Hematopoietic multipotent progenitor cell treated with erythropoietin and hydrocortisone succinate and interleukin-3 and kit ligand, for 6 days (in vitro differentiated cells): ENCODE data around the gene SHISA9.

ENCODE experiments used
- DNase-seq: peaks from one replicate; pipeline ENCODE4 v3.0.0-alpha.2; 2015

The SHISA9 gene

DNA sequence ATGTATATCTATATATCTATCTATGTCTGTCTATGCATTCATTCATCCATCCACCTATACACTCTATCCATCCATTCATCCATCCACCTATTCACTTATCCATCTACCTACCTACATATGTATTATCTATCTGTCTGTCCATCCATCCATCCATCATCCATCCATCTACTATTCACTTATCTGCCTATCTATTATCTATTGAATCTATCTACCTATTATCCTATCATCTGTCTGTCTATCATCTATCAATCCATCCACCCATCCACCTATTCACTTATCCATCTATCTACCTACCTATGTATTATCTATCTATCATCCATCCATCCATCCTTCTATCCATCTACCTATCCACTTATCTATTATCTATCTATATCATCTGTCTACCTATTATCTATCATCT lies 302.3 kb downstream of the SHISA9 start:
- DNase-seq, result no peak

DNA sequence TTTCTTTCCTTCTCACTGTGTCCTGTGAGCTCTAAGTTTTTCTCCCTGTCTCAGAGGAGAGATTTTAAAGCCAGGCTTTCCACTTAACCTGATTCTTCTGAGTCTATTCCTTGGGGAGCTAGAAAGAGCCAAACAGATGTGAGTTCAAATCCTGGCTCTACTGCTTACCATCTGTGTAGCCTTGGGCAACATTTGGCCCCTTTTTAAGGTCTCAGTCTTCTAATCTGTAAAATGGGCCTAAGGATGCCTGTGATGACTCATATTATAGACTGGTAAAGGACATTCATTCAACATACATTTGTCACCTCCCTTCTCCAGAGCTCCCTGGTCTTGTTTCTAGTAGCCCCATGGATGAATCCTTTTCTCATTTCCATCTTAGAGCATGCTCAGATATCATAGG lies 304.0 kb downstream of the SHISA9 start:
- DNase-seq, result no peak

DNA sequence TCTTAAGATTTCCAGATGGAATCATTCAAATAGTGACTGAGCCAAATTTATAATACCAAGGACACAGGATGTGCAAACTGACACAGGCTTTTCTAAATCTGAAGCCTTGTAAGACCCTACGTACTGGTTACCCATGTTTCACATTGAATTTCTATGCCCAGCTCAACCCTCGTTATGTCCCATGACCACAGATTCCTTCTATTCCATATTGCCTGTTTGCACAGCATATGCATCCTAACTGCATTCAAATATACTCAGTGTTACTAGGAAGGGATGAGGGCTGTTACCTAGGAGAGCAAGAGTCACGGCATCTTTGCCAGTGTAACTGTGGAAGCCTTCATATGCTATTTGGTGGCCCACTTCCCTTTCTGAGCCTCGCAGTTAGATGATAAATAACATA lies 305.2 kb downstream of the SHISA9 start:
- no peak for DNase-seq

DNA sequence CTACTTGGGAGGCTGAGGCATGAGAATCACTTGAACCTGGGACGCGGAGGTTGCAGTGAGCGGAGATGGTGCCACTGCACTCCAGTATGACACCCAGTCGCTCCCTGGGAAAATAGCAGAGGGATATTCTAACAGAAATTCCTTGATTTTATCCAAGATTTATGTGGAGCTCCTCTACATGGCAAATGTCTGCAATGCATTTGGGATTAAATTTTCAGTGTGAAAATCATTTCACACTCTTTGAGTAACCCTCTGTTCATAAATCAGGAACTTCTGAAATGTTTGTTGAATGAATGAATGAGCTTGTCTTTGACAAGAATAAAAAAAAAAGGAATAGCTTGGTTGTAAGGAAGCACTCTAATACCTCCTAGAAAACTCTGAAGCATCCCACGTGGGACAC lies 305.8 kb downstream of the SHISA9 start:
- no peak for DNase-seq

DNA sequence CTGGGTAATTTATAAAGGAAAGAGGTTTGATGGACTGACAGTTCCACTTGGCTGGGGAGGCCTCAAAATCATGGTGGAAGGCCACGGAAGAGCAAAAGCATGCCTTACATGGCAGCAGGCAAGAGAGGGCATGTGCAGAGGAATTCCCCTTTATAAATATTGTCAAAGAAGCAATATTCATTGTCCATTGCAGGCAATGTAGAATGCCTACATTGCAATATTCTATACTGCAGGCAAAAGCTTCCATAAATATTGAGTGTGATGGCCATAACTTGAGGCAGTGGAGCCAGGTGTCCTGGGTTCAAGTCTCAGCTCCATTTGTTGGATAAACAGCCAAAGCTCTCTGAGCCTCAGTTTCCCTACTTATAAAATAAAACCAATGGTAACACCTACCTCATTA lies 322.3 kb downstream of the SHISA9 start:
- no peak for DNase-seq

DNA sequence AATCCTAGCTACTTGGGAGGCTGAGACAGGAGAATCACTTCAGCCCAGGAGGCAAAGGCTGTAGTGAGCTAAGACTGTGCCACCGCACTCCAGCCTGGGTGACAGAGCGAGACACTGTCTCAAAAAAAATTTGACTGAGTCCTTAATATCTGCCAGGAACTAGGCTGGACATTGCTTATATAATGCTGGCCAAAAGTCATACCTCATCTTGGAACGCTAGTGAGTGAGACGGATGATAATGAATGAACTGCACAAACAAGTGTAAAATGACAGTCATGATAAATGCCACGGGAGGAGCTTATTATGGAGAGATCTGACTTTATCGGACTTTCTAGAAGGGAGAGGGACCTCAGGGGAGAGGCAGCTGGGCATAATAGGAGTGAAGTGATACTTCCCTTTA lies 327.6 kb downstream of the SHISA9 start:
- no peak for DNase-seq

DNA sequence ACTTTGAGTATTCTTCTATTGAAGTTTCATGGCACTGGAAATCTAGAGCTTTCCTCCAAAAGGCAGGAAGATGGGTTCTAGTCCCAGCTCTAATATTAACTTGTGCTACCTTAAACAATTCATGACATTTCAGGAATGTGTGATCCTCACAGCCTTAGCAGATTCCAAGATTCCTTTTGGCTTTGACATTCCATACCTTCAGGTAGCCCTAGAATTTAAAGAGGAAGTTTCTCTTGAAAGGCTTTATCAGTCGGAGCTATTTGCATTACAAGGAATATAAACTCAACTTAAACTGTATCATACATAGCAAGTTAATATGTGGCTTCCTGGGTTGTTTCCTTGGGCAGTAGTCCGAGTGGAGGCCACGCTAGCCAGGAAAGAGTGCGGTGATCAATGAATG lies 330.0 kb downstream of the SHISA9 start:
- DNase-seq, result no peak

DNA sequence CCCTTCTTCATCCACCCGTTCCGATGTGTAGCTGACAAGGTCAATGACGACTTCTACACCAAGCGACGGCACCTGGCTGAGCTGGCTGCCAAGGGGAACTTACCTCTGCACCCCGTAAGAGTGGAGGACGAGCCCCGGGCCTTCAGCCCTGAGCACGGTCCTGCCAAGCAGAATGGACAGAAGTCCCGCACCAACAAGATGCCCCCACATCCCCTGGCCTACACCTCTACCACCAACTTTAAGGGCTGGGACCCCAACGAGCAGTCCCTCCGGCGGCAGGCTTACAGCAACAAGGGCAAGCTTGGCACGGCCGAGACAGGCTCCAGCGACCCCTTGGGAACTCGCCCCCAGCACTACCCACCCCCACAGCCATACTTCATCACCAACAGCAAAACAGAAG lies 333.6 kb downstream of the SHISA9 start:
- DNase-seq, result no peak

DNA sequence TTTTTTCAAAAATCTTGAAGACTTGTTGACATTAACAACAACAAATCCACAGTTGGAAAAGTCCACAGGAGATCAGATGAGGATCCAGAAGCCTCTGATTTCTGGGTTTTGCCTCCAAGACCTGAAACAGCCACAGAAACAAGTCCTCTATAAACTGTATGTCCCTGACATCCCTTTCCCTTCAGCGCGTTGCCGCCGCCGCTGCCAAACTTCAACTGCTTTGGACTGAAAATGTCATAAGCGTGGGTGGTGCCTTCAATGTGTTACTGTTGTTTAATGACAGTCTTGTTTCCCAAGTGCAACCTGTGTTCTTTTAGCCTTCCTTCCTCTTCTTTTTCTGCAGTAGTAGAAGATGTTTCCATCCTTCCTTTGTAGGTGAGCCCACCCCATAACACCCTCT lies 334.9 kb downstream of the SHISA9 start:
- DNase-seq, result no peak

DNA sequence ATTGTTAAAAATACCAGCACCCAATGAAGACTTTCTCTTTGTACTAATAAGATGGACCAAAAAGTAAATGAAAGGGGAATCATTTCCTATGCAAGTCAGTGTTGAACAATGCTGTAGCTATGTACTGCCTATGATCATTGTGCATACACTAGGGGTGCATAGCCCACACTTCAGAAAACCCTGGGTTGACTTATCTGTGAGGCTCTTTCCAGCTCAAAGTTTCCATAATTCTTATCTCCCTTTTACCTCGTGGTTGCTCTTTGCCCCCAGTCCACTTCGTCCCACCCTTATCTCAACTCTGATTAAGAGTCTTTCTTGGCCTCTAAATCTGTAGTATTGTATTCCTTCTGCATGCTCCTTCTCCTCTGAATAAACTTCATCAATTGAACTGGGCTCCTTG lies 336.8 kb downstream of the SHISA9 start:
- DNase-seq, result no peak

DNA sequence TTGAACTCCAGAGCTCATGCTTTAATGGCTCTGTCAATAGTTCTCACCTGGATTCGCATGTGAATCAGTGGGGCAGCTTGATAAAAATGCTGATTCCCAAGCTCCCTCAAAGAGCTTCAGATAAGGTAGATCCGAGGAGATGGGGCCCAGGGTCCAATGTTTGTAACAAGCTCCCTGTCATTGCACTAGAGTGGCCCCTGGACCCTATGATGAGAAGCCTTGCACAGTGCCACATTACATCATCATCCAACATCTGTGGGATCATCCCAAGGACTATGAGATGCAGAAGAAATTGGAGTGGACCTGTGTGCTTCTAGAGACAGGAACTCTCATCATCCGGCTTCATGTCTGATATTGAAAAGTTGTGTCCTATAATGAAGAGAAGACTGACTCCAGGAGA lies 340.8 kb downstream of the SHISA9 start:
- DNase-seq, result no peak

DNA sequence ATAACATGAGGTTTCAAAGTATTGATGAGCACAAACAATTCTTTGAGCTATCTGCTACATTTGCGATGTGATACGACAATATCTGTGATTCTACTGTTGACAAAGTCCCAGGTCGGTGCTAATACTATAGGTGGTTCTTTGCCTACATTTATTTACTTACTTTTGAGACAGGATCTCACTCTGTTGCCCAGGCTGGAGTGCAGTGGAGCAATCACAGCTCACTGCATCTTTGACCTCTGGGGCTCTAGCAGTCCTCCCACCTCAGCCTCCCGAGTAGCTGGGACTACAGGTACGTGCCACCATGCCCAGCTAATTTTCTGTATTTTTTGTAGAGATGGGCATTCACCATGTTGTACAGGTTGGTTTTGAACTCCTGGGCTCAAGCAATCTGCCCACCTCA lies 343.4 kb downstream of the SHISA9 start:
- no peak for DNase-seq

DNA sequence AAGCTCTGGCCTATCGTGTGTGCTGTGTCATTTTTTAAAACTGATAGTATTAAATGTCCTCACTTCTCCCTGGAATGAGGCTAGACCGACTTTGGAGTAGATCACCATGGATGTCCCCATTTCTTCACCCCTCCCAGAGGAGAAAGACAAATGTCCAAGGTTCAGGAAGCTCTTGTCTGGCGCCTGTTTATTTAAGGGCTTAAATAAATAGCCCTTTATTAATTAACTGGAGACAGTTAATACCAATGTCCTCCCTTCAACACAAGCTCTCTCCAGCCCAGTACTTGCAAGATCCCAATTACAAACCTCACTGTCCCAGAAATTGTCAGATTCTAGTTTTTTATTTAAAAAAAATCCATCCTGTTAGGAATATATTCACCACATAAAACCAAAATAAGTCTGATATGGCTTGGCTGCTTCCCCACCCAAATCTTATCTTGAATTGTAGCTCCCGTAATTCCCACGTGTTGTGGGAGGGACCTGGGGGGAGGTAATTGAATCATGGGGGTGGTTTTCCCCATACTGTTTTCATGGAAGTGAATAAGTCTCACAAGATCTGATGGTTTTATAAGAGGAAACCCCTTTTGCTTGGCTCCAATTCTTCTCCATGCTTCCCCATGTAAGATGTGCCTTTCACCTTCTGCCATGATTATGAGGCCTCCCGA lies 344.4 kb downstream of the SHISA9 start:
- DNase-seq, result no peak

DNA sequence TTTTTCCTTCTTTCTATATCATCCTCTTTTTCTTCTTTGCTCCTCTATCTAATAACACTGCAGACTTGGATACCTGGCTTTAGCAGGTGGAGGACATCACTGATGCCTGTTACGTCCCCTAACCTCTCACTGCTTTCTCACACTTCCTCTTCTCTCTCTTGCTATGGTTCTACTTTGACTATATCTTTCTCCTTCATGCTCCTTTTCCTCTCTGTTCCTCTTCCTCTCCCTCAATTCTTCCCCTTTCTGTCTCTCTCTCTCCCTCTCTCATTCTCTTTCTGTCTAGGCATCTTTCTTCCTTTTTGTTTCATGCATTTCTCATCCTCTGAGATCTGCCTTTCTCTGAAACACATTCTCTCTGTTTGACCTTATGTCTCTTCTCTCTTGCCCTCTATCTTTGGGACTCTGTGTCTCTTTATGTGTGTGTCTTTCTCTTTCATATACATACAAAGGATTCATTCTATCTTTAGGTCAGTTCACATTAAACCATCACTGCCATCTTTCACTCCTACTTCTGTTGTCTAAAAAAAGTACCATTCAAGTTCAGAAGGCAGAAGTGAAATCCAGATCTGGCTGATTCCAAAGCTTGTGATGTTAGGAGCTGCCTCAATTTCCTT lies 353.7 kb downstream of the SHISA9 start:
- DNase-seq, result no peak

DNA sequence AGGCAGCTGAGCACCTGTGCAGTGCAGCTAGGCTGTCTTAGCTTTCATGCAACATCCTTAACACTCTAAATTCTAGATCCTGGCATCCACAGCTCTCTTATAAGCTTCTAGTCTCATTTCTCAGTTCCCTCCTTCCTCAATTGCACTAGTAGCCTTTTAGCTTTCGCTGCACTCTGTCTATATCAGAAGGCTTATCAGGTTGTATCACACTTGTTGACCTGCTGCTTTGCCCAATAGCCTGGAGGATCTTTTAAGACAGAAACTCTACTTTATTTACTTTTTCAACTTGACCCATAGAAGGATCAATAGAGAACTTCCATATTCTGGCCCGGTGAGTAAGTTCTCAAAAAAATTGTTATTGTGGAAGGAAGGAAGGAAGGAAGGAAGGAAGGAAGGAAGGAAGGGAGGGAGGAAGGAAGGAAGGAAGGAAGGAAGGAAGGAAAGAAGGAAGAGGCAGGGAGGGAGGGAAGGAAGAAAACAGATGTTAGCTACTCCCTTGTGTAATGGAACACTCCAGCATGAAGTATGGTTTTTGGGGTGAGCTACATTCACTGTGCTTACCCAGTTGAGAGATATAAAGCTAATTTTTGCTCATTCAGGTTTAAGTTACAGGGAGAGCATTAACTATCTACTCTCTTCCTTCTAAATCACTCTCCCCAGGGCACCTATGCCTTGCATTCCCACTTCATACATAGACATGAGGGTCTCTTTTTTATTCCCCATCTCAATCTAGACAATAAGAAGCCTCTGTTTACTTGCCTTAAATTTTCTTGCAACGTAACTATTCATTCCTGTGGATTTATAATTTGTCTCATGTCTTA lies 361.1 kb downstream of the SHISA9 start:
- no peak for DNase-seq

DNA sequence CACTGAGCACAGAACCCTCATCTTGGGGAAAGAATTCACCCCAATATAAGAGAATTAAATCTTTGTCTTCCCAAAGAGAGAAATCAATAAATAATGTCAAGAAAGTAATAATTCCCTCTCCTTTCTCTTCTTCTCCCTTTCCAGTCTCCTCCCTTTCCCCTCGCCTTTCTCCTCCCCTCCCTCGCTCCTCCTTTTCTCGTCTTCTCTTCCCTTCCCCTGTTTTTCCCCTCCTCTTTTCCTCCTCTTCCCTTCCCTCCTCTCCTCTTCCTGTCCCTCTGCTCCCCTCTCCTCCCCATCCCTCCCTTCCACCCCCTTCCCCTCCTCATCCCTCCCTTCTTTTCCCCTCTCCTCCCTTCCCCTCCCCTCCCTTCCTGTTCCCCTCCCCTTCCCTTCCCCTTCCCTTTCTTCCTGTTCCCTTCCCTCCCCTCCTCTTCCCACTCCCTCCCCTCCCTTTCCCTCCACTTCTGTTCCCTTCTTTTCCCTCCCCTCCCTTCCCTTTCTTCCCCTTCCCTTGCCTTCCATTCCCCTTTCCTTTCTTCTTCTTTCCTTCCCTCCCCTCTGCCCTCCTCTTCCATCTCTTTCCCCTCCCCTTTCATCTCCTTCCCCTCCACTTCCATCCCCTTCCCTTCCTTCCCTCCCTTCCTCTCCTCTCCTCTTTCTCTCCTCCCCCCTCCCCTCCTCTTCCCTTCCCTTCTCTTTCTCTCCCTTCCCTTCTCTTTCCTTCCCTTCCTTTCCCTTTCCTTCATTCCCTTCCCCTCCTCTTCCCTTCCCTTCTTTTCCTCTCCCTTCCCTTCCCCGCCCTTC lies 363.6 kb downstream of the SHISA9 start:
- DNase-seq, result no peak

DNA sequence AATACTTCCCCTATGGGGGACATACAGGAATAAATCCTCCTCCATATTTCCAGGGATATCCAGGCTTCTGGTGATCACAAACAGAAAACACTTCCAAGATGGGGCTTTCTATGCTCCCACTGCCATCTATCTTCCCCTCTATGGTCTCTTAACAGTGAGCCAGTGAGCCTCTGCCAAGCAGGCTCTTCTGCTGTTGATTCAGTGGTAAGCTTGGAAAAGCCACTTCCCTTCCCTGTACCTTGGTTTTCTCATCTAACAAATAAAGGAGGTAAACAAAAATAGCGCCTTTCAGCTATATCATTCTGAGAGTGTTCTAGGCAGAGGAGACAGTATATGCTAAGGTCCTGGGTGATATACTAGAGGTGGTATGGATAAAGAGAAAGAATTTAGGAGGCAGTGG lies 368.0 kb downstream of the SHISA9 start:
- no peak for DNase-seq

DNA sequence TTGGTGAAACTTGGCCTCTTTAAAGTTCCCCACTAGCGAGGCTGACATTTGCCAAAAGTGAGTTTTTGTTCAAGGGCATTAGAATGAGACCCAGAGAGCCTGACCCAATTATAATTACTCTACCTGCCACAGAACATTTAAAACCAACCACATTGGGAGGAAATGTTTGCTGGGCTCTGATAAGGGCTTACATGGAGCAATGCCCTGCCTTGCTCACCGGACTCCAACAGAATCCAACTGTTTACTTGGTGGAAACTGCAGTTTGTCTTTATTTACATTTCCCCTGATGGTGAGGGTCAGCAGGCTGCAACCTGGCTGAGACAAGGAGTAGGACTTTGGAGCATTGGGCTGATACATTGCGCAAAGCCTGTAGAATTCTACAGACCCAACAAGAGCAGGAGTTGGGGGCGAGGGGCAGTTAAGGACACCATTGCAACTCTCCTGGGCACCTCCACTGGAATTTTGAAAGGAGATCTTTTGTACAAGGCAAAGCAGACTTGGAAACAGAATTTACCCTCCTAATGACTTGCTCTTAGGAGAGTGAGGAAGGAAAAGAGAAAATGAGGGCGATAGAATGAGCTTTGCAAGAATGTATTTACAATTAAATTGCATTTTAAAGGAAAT lies 368.6 kb downstream of the SHISA9 start:
- DNase-seq, result no peak

DNA sequence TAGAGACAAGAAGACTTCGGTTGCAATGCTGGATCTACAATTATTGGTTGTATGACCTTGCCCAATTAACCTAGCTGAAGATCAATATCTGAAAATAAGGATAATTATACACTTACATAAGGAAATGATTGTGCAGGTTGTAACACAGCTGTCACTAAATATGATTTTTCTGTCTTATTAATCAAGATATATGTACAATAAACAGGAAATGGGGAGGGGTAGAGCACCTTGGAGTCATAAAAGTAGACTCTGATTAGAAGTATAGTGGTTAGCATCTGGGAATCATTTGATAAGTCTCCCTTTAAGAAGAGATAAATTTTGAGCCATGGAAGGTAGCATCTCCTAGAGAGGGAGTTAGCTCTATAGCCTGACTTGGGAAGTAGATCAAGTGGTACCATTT lies 369.2 kb downstream of the SHISA9 start:
- no peak for DNase-seq

DNA sequence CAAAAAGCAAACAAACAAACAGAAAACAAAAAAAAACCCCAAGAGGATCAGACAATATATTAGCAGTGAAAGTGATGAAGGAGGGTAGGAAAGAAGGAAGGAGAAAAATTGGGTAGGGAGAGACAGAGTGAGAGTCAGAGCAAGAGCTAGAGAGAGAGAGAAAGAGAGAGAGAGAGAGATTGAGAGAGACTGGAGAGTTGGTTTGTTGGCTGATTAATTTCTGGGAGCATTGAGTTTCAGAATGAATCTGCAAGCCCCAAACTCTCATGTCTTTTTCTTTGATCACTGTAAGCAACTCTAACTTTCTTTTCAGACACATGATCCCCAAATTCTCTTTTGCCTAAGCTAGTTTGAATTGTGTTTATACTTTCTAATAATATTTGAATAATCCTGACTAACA lies 388.1 kb downstream of the SHISA9 start:
- no peak for DNase-seq
